Measurements from ENCODE around the gene GJB2.

The GJB2 gene

GRCh38 chr13:20192836-20193161 lies at the start of gene GJB2:
GJB2 (minus strand) TSS chr13:20192938; CDS start chr13:20189581, 3,357 bp downstream.
- Histone ChIP-seq H3K4me1 (peaks cover 19 to 38% (median 26%) of the 10 kb centered on the region in 10 experiments), H3K9me3 (replicated peaks in 1 of 11) (peaks cover 0 to 6% (median 0%) of the 10 kb centered on the region in 11 experiments; a peak in 2 of 22 replicates), H4K20me1 (peaks cover 0 to 31% (median 16%) of the 10 kb centered on the region in 11 experiments; a peak in 15 of 22 replicates), H3K4me3 (peak within 1 kb of the TSS; percentile 58 to 76 (median 65)), H3K27ac (no peak within 1 kb of the TSS), H3K27me3 (peaks cover 71 to 93% (median 81%) of the 10 kb centered on the region in 11 experiments), H3K4me2 (peak within 1 kb of the TSS; percentile 95 to 99 (median 97)), H3K36me3 (no peaks in the 10 kb centered on the region), H3K9ac (peak within 1 kb of the TSS; percentile 10 to 77 (median 50); a peak in 17 of 22 replicates)
- TF ChIP-seq Cebpa-rat (IDR thresholded peaks at IDR 0.05) = no peak

DNA sequence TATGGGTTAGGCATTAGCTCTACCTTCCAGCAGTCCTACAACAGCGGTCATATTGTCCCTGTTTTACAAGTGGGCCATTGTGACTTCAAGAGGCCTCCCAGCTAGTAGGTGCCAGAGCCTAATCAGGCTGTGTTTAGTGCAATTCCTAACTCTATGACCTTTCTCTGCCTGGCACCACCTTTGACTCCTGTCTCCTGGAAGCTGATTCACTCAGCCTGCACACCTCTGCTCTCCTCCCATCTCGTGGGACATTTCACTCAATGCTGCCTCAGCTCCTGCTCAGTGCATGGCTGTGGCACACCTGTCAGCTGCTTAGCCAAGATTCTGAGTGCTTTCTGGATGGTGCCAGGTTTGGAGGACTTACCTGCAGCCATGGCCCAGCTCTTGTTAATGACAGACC lies 48.9 kb upstream of the GJB2 start:
- no peak for TF ChIP-seq Cebpa-rat (IDR thresholded peaks at IDR 0.05)
- Histone ChIP-seq H3K4me2 (no peak overlapping the region), H3K4me1 (no peaks in the 10 kb centered on the region), H3K36me3 (no peaks in the 10 kb centered on the region), H3K27ac (no peak overlapping the region), H4K20me1 (no peaks in the 10 kb centered on the region), H3K9me3 (replicated peaks in 1 of 11) (peaks cover 0 to 4% (median 0%) of the 10 kb centered on the region in 11 experiments; a peak in 1 of 22 replicates), H3K4me3 (no peak overlapping the region), H3K9ac (no peak overlapping the region), H3K27me3 (no peaks in the 10 kb centered on the region)

DNA sequence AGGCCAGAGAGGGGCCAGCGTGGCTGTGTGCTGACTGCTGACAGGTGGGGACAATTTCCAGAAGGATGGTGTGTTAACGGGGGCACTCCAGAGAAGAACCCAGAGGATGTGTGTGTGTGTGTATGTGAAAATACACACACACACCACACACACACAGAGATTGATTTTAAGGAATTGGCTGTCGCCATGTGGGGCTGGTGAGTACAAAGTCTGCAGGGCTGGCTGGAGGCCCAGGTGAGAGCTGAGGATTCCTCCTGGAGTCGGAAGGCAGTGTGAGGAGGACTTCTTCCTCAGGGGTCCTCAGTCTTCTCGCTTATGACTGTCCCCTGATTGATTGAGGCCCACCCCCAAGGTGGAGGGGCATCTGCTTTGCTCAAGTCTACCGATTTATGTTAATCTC lies 47.0 kb upstream of the GJB2 start:
- H3K4me3 ChIP-seq = no peak overlapping the region
- peaks cover 0 to 4% (median 0%) of the 10 kb centered on the region in 11 experiments; a peak in 1 of 22 replicates for H3K9me3 ChIP-seq (replicated peaks in 1 of 11)
- no peaks in the 10 kb centered on the region for H3K36me3 ChIP-seq
- H3K27ac ChIP-seq = no peak overlapping the region
- no peak overlapping the region for H3K9ac ChIP-seq
- H3K4me2 ChIP-seq = no peak overlapping the region
- no peaks in the 10 kb centered on the region for H4K20me1 ChIP-seq
- TF ChIP-seq Cebpa-rat (IDR thresholded peaks at IDR 0.05) = no peak
- no peaks in the 10 kb centered on the region for H3K4me1 ChIP-seq
- peaks cover 0 to 7% (median 1%) of the 10 kb centered on the region in 11 experiments; a peak in 4 of 22 replicates for H3K27me3 ChIP-seq

DNA sequence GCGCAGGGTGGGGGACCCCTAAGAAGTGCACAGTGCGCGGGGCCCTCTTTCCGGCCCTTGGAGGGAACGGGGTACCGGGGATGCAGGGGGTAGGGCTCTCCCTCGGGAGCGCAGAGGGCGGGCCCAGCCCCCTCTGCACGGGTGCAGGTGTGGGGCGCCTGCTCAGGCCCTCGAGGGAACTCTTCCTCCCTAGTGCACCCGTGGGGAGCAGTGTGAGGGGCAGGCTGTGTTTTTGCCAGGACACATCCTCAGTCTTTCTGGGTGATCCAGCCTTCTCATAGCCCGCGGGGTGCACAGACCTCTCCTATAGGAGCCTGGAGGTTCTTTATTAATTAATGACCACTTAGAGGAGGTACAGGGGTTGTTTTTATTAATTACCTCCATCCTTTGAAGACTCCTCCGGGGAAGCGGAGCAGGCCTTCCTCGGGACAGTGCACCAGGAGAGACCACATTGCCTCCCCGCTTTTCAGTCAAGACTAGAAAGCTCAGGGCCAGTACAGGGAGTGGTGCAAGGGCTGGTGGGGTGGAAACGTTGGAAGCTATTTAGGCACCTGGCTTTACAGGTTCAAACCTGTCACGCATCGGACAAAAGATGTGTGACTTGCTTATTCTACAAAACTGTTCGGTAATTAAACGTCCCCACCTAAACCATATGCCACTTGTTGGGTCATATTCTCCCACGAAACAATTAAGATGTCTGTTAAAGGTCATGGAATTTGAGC lies 40.0 kb upstream of the GJB2 start:
- Histone ChIP-seq H4K20me1 (peaks cover 0 to 7% (median 0%) of the 10 kb centered on the region in 11 experiments; a peak in 1 of 22 replicates), H3K9ac (no peak overlapping the region), H3K27ac (no peak overlapping the region), H3K27me3 (peaks cover 45 to 63% (median 54%) of the 10 kb centered on the region in 11 experiments), H3K4me2 (peak overlapping the region; percentile 32 to 61 (median 48); a peak in 20 of 22 replicates), H3K4me3 (peak overlapping the region in 8 of 10 experiments; percentile 8 to 53 (median 28); a peak in 6 of 20 replicates), H3K9me3 (replicated peaks in 1 of 11) (peaks cover 7 to 23% (median 13%) of the 10 kb centered on the region in 11 experiments; a peak in 19 of 22 replicates), H3K36me3 (no peaks in the 10 kb centered on the region), H3K4me1 (peaks cover 3 to 10% (median 8%) of the 10 kb centered on the region in 10 experiments; a peak in 12 of 20 replicates)
- TF ChIP-seq Cebpa-rat (IDR thresholded peaks at IDR 0.05) = no peak

DNA sequence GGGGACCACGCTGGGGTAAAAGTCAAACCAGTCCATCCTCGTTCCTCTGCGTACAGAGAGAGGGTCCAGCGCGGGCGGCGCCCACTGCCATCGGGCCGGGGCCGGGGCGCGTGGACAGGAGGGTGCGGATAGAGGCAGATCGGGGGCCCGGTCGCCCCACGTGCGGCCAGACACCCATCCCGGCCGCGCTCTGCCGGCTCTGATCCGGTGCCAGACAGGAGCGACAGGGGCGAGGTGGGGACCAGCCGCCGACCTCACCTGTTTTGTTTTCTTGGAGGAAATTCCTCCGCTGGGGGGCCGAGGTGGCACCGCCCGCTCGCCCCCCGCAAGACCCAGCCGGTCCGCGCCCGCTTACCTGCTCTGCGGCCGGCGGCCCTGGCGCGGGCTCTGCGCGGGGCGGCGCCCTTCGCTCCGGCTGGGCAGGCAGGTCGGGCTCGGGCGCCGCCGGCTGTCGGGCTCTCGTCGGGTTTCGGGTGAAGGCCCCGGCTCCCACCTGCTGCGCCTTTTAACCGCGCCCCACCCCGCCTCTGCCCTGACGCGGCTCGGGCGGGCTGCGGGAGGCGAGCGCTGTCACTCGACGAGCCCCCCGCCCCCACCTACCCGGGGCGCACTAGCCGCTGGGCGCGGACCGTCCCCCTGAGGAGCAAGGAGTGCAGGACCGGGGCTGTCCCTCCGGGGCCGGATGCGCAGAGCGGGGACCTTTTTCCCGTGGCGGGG lies 39.3 kb upstream of the GJB2 start, which contains the start of gene GJB6:
GJB6 (minus strand) TSS at position 481 of the 717 bp plus-strand sequence. CDS start 8,839 bp downstream, outside the sequence.
- Histone ChIP-seq H3K4me2 (peak within 1 kb of the TSS; percentile 32 to 61 (median 48); a peak in 20 of 22 replicates), H3K36me3 (no peaks in the 10 kb centered on the region), H4K20me1 (peaks cover 0 to 7% (median 0%) of the 10 kb centered on the region in 11 experiments; a peak in 1 of 22 replicates), H3K4me1 (peaks cover 3 to 10% (median 8%) of the 10 kb centered on the region in 10 experiments; a peak in 12 of 20 replicates), H3K9ac (no peak within 1 kb of the TSS), H3K9me3 (replicated peaks in 1 of 11) (peaks cover 7 to 23% (median 13%) of the 10 kb centered on the region in 11 experiments; a peak in 19 of 22 replicates), H3K27me3 (peaks cover 45 to 63% (median 54%) of the 10 kb centered on the region in 11 experiments), H3K27ac (no peak within 1 kb of the TSS), H3K4me3 (peak within 1 kb of the TSS in 8 of 10 experiments; percentile 8 to 53 (median 28); a peak in 7 of 20 replicates)
- TF ChIP-seq Cebpa-rat (IDR thresholded peaks at IDR 0.05) = no peak

DNA sequence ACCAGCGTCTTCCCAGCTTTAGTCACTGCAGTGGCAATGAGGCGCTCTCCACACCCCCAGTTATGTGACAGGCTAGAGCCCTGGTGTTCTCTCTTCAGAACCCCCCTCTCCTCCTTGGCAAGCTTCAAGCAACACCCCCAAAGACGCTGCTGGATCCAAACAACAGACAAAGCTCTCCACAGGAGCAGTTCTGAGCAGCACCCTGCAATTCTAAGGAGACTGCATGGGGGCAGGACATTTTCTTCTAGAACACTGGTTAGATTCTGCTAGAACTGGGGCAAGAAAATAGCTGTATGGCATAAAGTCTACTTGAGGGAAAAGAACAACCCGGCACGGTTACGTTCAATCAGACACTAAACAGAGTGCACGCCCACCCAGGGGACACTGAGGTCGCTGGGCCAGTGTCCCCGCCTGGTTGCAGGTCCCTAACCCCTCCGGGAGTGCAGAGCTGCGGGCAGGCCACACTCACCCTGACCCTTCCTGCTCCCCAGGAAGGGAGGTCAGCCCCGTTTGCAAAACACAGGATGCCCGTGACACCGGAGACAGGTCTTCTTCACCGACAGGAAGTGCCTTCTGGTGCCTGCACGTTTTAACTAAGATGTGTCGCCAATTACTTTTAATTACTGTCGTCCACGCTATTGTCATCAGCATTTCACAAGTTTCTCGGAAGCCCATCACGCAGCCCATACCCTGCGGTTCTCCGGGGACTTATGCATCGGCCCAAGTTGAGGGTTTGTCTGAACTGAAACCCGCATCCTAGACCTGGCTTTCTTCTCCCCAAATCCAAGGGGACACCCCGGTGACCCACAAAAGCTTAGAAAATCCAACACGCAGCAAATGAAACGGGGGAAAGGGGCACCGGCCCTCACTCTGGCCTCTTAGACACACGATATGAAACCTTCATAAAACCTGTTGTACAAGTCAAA lies 38.4 kb upstream of the GJB2 start:
- H3K27me3 ChIP-seq = peaks cover 45 to 63% (median 54%) of the 10 kb centered on the region in 11 experiments
- TF ChIP-seq Cebpa-rat (IDR thresholded peaks at IDR 0.05) = no peak
- no peak overlapping the region for H3K9ac ChIP-seq
- H3K27ac ChIP-seq = no peak overlapping the region
- peaks cover 0 to 7% (median 0%) of the 10 kb centered on the region in 11 experiments; a peak in 1 of 22 replicates for H4K20me1 ChIP-seq
- no peaks in the 10 kb centered on the region for H3K36me3 ChIP-seq
- no peak overlapping the region for H3K4me2 ChIP-seq
- H3K4me3 ChIP-seq = peak overlapping the region in 2 of 10 experiments; percentile 26 to 53; a peak in 1 of 20 replicates
- peaks cover 7 to 23% (median 13%) of the 10 kb centered on the region in 11 experiments; a peak in 19 of 22 replicates for H3K9me3 ChIP-seq (replicated peaks in 1 of 11)
- H3K4me1 ChIP-seq = peaks cover 3 to 10% (median 8%) of the 10 kb centered on the region in 10 experiments; a peak in 12 of 20 replicates

DNA sequence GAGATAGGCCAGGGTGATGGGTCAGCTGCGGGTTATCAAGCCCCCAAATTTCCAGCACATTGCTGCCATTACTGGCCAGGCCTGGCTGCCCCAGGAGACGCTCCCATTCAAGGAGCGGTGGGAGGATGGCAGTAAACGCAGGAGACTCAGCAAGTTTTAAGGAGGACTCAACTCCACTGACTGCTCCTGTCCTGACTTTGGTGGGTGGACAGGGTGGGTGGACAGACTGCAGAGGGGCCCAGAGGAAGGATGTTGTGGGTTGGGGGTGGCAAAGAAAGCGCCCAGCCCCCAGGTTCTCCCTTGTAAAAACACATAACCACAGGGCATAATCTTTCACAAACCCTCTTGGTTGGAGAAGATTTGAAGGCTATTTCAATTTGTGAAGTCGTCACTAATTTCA lies 35.0 kb upstream of the GJB2 start:
- no peak for TF ChIP-seq Cebpa-rat (IDR thresholded peaks at IDR 0.05)
- peaks cover 0 to 7% (median 0%) of the 10 kb centered on the region in 11 experiments; a peak in 1 of 22 replicates for H4K20me1 ChIP-seq
- peaks cover 7 to 20% (median 13%) of the 10 kb centered on the region in 11 experiments; a peak in 19 of 22 replicates for H3K9me3 ChIP-seq (replicated peaks in 1 of 11)
- H3K27ac ChIP-seq = no peak overlapping the region
- H3K4me1 ChIP-seq = peaks cover 3 to 9% (median 8%) of the 10 kb centered on the region in 10 experiments; a peak in 12 of 20 replicates
- H3K4me2 ChIP-seq = no peak overlapping the region
- H3K9ac ChIP-seq = no peak overlapping the region
- H3K4me3 ChIP-seq = no peak overlapping the region
- peaks cover 30 to 37% (median 34%) of the 10 kb centered on the region in 11 experiments for H3K27me3 ChIP-seq
- no peaks in the 10 kb centered on the region for H3K36me3 ChIP-seq

- H3K27me3 ChIP-seq = peaks cover 25 to 33% (median 30%) of the 10 kb centered on the region in 11 experiments
- H3K9me3 ChIP-seq (replicated peaks in 1 of 11) = peaks cover 7 to 15% (median 12%) of the 10 kb centered on the region in 11 experiments; a peak in 19 of 22 replicates
- no peak for TF ChIP-seq Cebpa-rat (IDR thresholded peaks at IDR 0.05)
- peaks cover under 1 to 6% (median 5%) of the 10 kb centered on the region in 10 experiments; a peak in 12 of 20 replicates for H3K4me1 ChIP-seq
- H3K27ac ChIP-seq = no peak overlapping the region
- H3K4me2 ChIP-seq = no peak overlapping the region
- H3K9ac ChIP-seq = no peak overlapping the region
- H4K20me1 ChIP-seq = peaks cover 0 to 7% (median 0%) of the 10 kb centered on the region in 11 experiments; a peak in 1 of 22 replicates
- H3K36me3 ChIP-seq = no peaks in the 10 kb centered on the region
- no peak overlapping the region for H3K4me3 ChIP-seq
Measured at GRCh38 chr13:20227288-20227687, 34.5 kb upstream of the GJB2 start.
